ENCODE data around the gene ZC2HC1B. TPM values are rescaled to one million over a fixed set of nuclear protein-coding genes. Genes with fewer than 3 reads are reported as not detected.

ZC2HC1B gene
- total RNA-seq, 2 experiments from 2014 or later, result not detected

GRCh38 chr6:143878272-143878760 lies 14.0 kb downstream of the ZC2HC1B start:
- H3K36me3 ChIP-seq (ENCODE audit: insufficient read depth, low read length), result no peaks in the 10 kb centered on the region
- H3K27ac Mint-ChIP-seq, result no peak overlapping the region
- TF ChIP-seq CTCF (IDR thresholded peaks at IDR 0.05), result no peak
- DNase-seq (no peak), ATAC-seq (ENCODE audit: poor library complexity) (no peak)
- H3K9me3 Mint-ChIP-seq, result peaks cover 2% of the 10 kb centered on the region
- no peaks in the 10 kb centered on the region for H3K27me3 Mint-ChIP-seq
- peaks cover 4% of the 10 kb centered on the region for H3K36me3 Mint-ChIP-seq (ENCODE audit: low read depth)
- no peaks in the 10 kb centered on the region for H3K4me1 ChIP-seq (ENCODE audit: insufficient read depth, low read length)
- no peak overlapping the region for H3K27ac ChIP-seq (ENCODE audit: low read depth in 1 of 2, low read length in 2 of 2)
- intact Hi-C loops (cut with DNase I, micrococcal nuclease), result no loop called here
- ChIA-PET POLR2A (no interaction called here), CTCF (no interaction called here)
- H3K9me3 ChIP-seq (ENCODE audit: control insufficient read depth in 1 of 2, insufficient read depth in 1 of 2, low read length in 2 of 2), result peaks cover 0 to 3% of the 10 kb centered on the region in 2 experiments
- H3K4me3 Mint-ChIP-seq, result no peak overlapping the region
- no peaks in the 10 kb centered on the region for H3K27me3 ChIP-seq (ENCODE audit: control insufficient read depth in 1 of 2, insufficient read depth in 2 of 2, low read length in 2 of 2)
- H3K4me1 Mint-ChIP-seq (ENCODE audit: low read depth), result no peaks in the 10 kb centered on the region
- no peak overlapping the region for H3K4me3 ChIP-seq (ENCODE audit: low read length)

DNA sequence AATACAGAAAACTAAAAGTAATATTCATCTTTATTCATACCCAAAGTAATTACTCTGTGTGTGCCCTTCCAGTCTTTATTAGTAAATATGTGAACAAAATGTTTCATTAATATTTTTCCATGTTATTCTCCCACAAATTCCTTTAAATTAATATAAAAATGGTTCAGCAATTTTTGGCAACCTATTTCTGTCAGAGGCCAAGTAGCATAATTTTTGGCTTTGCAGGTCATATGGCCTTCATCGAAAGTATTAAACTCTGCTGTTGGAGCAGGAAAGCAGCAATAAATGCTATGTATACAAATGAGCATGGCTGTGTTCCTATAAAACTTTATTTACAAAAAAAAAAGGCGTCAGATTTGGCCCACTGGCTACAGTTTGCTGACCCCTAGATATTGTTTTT lies 16.1 kb downstream of the ZC2HC1B start:
- POLR2A ChIA-PET, result no interaction called here
- H3K9me3 ChIP-seq (ENCODE audit: control insufficient read depth in 1 of 2, insufficient read depth in 1 of 2, low read length in 2 of 2), result peaks cover 0 to 3% of the 10 kb centered on the region in 2 experiments
- peaks cover 4% of the 10 kb centered on the region for H3K36me3 Mint-ChIP-seq (ENCODE audit: low read depth)

GRCh38 chr6:143882401-143882930 lies 18.2 kb downstream of the ZC2HC1B start:
- peaks cover 4% of the 10 kb centered on the region for H3K36me3 Mint-ChIP-seq (ENCODE audit: low read depth)
- Histone ChIP-seq H3K4me1 (ENCODE audit: insufficient read depth, low read length) (no peaks in the 10 kb centered on the region), H3K36me3 (ENCODE audit: insufficient read depth, low read length) (no peaks in the 10 kb centered on the region), H3K27ac (ENCODE audit: low read depth in 1 of 2, low read length in 2 of 2) (no peak overlapping the region), H3K4me3 (ENCODE audit: low read length) (no peak overlapping the region), H3K9me3 (ENCODE audit: control insufficient read depth in 1 of 2, insufficient read depth in 1 of 2, low read length in 2 of 2) (peaks cover 0 to 3% of the 10 kb centered on the region in 2 experiments), H3K27me3 (ENCODE audit: control insufficient read depth in 1 of 2, insufficient read depth in 2 of 2, low read length in 2 of 2) (no peaks in the 10 kb centered on the region)
- H3K9me3 Mint-ChIP-seq, result peaks cover 2% of the 10 kb centered on the region
- H3K4me3 Mint-ChIP-seq, result no peak overlapping the region
- intact Hi-C loops (cut with DNase I, micrococcal nuclease), result no loop called here
- no peak for DNase-seq
- ChIA-PET POLR2A (no interaction called here), CTCF (no interaction called here)
- no peak for ATAC-seq (ENCODE audit: poor library complexity)
- no peaks in the 10 kb centered on the region for H3K4me1 Mint-ChIP-seq (ENCODE audit: low read depth)
- no peak for TF ChIP-seq CTCF (IDR thresholded peaks at IDR 0.05)
- H3K27me3 Mint-ChIP-seq, result no peaks in the 10 kb centered on the region
- no peak overlapping the region for H3K27ac Mint-ChIP-seq

More for the DNA sequence above, 16.1 kb downstream of the ZC2HC1B start:
- intact Hi-C loops (cut with DNase I, micrococcal nuclease), result no loop called here
- TF ChIP-seq CTCF (IDR thresholded peaks at IDR 0.05), result no peak
- Mint-ChIP-seq H3K9me3 (peaks cover 2% of the 10 kb centered on the region), H3K27ac (no peak overlapping the region), H3K4me1 (ENCODE audit: low read depth) (no peaks in the 10 kb centered on the region), H3K27me3 (no peaks in the 10 kb centered on the region), H3K4me3 (no peak overlapping the region)
- Histone ChIP-seq H3K4me1 (ENCODE audit: insufficient read depth, low read length) (no peaks in the 10 kb centered on the region), H3K4me3 (ENCODE audit: low read length) (no peak overlapping the region), H3K27me3 (ENCODE audit: control insufficient read depth in 1 of 2, insufficient read depth in 2 of 2, low read length in 2 of 2) (no peaks in the 10 kb centered on the region), H3K36me3 (ENCODE audit: insufficient read depth, low read length) (no peaks in the 10 kb centered on the region), H3K27ac (ENCODE audit: low read depth in 1 of 2, low read length in 2 of 2) (no peak overlapping the region)
- no peak for ATAC-seq (ENCODE audit: poor library complexity)
- no peak for DNase-seq
- CTCF ChIA-PET, result no interaction called here
